UCSD-AML1 (cell line): ENCODE results near the gene ACTRT2.

Source experiments
- DNase-seq: peaks from one replicate; lab custom pipeline; 2025; ENCODE audit not compliant: unreplicated experiment; lab: John Stamatoyannopoulos, UW

The ACTRT2 gene

DNA sequence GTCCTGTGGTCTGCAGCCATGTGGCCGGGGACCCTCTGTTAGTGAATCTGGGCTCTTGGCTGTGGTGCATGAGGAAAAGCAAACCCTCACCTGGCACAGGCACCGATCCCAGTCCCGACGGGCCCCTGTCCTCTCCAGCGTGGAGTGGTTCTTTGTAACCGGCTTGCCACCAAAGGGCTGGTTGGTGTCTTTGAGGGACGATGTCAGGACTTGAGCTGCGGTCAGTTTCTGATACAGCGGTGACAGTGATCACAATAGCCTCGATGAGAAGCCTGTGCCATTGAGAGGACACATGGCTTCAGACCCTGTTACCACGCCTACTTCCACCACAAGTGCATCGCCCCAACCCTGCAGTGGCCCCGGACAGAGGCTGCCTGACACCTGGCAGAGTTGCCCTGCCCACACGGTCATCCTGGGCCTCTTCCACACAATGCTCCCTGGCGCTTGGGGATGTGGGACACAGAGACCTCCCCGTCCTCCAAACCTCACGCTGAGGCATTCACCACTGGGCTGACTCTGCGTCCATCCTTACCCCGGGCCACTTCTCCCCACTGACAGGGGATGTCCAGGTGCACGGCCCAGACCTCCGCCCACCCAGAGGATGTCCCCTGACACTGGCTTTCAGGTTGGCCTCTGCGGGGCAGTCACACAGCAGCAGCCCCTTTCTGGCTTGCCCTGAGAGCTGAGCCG lies 18.8 kb upstream of the ACTRT2 start:
- no peak for DNase-seq

DNA sequence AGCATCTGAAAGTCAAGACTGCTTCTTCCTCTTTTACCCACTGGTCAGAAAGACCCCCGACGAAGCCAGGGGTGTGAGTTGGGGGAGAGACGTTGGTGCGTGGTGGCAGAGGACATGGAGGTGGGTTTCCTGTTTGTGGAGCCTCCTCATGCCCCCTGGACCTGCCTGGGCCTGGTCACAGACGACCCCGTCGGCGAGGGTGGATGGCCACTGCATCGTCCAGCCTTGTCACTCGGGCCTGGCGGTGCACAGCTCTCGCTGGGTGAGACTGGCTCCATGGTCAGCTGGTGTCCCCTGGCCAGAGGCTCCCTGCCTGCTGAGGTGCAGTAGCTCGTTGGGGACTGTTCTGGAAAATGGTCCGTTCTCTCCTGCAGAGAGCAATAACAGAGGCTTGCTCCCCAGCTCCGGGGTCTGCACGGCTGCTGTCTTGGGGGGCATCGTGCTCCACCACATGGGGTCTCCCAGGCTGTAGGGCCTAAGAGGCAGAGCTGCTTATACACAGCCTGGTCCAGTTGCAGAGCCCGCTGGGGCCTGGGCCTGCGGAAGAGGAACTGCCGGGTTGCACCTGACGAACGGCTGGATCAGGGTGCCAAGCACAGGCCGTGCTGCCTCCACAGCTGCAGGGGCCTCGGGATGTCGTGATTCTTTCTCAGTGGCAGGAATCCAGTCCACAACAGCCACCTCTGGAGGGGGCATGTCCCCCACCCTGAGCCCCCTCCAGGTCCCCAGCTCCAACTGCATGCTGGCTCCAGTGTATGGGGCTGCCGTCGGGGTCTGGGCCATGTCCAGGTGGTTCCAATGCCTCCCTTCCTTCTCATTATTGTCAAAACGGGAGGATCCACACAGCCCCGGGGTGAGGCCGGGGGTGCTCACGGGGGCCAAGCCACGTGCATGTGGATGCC lies 18.0 kb upstream of the ACTRT2 start:
- DNase-seq, result no peak

DNA sequence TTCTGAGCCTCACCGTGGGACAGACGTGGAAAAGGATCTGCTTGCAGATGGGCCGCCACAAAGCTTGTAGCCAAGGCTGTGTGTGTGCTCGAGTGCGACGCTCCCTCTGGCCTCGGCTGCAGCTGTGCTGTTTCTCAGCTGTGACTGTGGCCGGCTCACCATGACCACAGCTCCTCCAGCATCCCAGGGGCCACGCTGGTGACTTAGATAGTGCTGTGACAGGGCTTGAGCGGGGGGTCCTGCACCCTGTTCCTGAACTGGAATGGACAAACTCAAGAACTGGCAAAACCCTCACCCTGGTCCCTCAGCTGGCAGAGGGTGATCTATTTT lies 17.4 kb upstream of the ACTRT2 start:
- no peak for DNase-seq

DNA sequence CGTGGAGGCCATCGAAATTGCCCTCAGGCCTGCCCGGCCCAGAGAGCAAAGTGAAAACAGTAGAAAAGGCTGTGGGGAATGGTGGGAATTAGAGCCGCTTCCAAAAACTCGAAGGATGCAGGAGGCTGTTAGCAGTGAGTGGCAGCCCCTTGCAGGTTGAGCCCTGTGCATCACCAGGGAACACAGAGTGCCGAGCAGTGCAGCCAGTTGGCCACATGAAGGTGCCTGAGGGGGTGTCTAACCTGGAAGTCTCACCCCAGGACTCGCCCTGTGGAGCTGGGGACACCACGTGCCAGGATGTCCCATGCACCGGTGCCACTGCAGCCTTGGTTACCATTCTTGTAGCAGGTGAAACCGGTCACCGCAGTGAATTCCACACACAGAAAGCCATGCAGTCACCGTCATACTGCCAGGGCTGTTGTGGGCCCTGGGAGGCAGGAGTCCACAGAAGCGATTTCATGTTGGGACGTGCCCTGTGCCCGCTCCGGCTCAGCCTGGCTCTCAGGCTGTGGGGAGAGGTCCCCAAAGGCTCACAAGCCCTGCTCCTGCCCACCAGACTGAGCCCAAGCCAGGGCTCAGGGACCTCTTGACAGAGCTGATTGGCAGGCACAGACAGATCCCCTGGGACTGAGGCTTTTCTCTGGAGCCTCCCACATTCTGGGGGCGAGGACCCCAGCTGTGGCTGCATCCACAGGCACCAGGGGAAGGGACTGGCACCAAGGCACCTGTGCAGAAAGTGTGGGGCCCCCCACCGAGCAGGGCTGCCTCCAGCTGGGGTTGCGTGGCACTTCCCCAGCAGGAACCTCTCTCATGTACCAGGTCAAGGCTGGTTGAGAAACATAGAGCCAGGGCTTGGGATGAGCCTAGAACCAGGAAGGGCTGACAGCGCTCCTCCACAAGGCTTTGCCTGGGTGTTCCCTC lies 16.7 kb upstream of the ACTRT2 start:
- no peak for DNase-seq

DNA sequence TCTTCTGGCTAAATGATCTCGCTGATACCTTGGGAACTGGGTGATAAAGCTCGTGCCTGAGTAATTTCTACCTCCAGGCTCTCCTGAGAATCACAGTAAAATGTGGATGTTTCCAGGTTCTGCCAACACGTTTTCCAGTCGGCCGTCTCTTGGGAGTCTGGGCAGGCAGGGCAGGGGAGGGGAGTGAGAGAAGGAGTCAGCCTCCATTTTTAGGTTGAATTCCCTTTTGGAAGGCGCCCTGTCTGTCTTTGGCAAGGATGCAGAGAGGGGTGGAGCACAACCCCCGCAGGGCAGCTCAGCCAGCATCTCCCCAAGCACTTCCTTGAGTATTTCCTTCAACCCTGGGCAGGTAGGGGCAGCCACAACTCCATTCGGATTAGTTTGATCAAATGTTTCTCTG lies 15.5 kb upstream of the ACTRT2 start:
- DNase-seq, result no peak

DNA sequence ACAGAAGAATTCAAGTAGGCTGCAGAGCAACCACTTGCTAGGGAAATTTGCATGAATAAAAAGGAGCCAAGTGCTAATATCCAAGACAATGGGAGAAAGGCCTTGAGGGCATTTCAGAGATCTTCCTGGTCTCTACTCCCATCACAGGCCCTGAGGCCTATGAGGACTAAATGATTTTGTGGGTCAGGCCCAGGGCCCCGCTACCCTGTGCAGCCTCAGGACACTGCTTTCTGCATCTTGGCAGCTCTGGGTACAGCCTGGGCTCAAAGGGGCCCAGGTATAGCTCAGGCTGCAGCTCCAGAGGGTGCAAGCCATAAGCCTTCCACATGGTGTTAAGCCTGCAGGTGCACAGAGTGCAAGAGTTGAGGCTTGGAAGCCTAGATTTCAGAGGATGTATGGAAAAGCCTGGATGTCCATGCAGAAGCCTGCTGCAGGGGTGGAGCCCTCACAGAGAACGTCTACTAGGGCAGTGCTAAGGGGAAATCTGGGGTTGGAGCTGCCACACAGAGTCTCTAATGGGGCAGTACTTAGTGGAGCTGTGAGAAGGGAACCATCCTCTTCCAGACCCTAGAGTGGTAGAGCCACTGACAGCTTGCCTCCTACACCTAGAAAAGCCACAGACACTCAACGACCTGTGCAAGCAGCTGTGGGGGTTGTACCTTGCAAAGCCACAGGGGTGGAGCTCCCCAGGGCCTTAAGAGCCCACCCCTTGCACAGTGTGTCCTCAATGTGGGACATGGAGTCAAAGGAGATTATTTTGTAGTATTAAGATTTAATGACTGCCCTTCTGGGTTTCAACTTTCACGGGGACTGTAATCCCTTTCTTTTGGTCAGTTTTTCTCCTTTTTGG lies 13.7 kb upstream of the ACTRT2 start:
- DNase-seq, result no peak

DNA sequence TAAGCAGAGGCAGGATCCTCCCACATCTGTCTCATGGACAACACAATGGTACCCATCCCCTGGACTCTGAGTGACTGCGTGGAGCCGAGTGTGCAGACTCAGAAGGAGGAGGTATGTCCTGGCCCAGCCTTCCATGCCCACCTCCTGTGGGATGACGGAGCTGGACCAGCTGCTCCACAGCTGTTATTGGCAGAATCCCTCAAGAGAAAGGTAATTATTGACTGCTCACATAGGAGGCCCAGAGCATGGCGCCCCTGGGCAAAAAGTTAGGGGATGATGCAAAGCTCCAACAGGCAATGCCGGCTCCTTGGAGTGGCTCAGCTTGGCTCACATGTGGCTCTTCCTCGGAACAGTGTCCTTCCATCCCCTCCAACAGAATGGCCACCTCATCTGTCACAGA lies 12.2 kb upstream of the ACTRT2 start:
- no peak for DNase-seq

DNA sequence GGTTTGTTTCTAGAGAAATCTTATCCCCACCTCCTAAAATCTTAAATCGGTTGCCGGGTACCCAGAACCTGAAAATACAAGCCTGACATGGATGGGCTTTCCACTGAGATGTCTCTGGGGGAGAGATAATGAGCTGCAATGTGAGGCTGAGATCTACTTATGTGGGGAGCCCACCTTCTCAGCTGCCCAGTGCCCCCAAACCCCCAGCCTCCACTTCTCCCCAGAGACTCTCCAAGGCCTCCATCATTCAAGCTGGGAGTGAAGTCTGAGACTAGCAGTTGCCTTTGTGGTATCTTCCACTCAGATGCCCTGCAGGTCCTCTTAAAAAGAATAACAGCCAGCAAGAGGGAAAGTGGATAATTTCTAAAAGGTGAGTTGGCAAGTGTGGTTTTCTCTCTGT lies 11.7 kb upstream of the ACTRT2 start:
- no peak for DNase-seq

DNA sequence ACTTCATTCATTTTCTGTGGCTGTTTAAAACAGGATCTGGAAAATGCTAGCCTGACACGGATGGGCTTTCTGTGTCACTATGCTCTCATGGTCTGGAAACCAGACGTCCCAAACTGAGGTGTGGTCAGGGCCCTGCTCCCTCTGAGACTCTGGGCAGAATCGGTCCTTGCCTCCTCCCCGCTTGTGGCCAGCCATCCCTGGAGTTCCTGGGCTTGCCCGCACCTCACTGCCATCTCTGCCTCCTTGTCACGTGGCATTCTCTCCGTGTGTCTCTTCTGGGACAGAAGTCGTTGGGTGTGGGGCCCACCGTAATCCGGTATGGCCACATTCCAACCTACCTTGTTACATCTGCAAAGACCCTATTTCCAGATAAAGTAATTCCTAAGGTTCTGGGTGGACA lies 10.1 kb upstream of the ACTRT2 start:
- no peak for DNase-seq

DNA sequence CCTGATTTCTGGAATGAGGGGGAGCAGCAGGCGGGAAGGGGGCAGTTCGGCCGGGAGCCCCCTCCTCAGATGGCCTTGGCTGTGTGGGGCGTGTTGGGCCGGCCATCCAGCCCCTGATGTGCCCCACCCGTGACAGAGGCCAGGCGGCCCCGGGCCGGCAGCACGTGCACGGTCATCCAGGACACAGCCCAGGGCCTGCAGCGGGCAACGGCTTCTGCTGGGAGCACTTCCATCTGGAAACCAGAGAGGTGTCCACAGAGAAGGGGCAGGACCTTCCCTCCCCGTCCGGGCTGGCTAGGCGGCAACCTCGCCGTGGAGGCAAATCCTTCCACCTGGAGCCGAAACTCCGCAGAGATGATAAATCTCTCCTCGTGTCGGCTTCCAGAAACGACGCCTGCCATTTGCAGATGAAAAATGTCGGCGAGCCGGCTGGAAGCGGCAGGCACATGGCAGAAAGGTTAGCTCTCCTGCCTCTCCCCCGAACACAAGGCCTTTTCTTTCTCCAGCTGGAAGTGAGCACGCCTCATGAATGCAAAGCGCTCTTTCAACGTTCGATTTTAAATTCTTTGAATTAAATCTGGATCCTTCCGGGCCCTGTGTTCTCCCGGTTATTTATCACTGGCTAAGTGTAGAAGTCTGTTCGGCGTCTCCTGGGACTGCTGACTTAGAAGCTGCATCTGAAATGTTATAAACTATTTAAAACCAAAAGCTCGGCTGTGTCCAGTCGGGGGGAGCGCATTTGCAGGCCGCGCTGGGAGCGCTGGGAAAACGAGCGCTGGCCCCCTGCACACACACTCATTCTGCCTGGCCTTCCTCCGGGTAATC lies 9.4 kb upstream of the ACTRT2 start:
- no peak for DNase-seq

DNA sequence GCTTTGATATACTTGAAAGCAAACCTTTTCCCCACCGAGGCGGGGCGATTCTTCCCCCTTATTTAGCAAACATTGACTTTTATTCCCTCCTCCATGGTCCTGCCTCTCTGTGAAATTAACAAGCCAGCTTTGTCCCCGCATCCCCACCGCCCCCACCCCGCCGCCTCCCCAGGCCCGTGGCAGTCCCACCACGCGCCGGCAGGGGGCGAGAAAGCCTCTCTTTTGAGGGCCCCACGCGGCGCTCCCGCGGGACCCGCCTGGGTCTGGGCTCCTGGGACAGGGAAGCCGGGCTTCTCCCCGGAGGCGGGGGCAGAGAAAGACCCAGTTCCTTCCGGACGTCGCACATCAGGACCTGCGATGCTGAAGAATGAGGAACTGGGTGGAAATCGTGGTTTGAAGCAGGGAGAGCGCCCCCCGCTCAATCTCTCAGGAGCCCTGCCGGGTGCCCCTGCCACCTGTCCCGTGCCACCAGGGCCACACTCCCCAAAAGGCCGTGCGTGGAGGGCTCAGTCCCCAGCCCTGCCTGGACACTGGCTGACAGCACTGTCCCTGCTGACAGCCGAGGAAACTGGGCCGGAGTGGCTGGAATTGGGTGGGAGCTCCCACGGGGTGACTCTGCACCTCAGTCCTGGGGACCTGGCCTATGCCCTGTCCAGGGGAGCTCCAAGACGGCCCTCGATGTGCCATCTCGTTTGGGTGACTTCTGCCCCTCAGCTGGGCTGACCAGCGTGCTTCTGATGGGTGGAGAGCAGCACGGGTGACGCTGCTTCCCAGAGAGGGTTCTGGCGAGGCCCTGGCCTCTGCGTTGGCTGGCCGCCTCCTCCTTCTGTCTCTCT lies 8.6 kb upstream of the ACTRT2 start:
- peak; percentile 55 for DNase-seq

DNA sequence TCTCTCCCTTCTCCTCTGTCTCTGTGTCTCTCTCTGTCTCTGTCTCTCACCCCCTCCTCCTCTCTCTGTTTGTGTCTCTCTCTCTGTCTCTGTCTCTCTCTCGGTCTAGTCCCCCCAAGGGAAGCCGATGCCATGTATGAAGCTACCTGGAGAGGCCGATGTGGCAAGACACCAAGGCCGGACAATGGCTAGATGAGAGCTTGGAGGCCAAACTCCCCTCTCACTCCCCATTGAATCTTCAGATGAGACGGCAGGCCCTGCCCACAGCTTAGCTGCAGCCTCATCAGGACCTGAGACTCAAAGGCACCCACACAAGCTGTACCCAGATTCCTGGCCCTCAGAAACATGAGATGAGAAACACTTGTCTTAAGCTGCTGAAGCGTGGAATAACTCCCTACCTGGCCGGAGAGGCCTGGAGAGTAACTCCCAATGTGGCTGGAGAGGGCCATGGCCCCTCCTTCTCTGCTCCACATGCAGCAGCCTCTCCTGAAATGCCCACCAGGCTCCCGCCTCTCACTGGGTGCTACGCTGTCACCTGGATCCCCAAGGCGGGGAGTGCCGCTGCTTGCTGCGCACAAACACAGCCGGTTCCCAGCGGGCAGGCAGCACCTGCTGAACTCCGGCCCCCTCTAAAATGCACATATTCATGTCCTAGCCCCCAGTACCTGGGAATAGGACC lies 7.8 kb upstream of the ACTRT2 start:
- DNase-seq, result no peak

DNA sequence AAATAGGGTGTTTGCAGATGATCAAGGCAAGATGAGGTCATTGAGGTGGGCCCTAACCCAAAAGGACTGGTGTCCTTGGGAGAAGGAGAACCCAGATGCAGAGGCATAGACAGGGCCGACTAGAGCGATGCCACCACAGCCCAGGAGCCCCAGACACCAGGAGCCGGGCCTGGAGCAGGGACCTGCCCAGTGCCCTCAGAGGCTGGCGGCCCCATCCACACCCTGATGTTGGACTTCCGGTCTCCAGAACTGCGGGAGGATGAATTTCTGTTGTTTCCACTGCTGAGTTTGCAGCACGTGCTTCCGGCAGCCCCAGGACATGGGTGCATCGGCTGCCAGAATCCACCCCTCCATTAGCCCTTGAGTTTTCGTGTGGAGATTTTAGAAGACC lies 7.2 kb upstream of the ACTRT2 start:
- DNase-seq, result no peak

DNA sequence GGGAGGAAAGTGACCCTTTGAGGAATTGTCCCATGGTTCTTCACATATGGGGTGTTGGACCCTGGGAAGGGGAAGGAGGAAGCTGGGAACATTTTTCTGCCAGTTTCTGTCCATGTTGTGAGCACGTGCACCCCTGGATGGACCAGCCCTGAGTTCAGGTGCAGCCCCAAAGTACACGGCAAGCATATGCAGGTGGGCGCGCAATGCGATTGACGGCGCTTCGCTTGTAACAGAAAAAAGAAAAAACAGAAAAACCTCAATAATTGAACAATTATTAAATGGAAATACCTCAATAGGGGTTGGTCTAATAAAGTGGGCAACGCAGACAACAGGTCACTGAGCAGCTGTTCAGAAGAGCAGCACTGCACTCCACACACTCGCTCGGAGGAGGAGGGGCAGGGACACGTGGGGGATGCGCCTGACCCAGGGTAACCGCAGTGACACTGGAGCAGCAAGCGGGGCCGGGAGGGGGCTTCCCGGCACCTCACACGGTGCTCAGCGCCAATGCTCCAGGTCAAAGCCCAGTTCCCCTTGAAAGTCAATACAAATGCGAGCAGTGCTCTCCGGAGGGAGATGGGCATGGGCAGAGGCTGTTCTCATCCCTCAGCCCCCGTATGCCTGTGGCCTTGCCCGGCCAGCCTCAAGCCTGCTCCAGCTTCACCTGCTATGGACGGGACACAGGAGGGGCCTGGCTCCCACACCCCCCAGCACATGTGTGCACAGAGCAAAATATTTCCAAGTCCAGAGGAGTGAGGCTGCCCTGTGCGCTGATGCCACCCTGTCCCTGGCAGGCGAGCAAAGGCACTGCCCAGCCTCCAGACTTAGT lies 6.6 kb upstream of the ACTRT2 start:
- DNase-seq, result no peak

DNA sequence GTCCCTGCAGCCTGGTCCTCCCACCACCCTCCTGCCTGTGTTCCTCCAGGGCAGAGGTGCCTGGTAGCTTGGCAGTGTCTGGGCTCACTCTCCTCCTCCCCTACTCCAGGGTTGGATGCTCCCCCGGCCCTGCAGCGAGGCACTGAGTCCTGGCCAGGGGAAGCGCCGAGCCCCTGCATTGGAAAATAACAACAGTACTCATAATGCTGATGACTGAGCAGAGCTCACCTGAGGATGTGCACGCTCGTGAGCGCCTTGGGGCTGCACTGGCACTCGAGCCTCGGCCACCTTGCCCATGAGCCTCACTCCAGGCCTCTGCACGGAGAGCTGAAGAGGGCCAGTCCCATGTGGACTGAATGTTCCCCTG lies 6.0 kb upstream of the ACTRT2 start:
- DNase-seq, result no peak

DNA sequence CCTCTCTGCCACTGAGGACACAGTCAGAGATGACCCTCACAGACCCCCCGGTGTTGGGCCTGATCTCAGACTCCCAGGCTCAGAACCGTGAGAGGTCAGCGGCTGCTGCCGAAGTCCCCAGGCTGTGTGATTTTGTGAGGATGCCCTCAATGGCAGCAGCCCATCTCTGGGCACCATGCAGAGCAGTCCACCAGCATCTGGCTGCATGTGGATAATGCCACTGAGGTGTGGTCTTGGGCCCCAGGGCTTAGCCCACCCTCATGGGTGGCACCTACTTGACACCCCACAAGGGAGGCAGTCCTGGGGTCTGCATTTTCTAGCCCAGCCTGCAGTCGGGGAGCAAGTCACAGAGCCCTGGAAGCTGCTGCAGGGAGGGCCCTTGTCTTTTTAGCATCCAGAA lies 5.5 kb upstream of the ACTRT2 start:
- no peak for DNase-seq

DNA sequence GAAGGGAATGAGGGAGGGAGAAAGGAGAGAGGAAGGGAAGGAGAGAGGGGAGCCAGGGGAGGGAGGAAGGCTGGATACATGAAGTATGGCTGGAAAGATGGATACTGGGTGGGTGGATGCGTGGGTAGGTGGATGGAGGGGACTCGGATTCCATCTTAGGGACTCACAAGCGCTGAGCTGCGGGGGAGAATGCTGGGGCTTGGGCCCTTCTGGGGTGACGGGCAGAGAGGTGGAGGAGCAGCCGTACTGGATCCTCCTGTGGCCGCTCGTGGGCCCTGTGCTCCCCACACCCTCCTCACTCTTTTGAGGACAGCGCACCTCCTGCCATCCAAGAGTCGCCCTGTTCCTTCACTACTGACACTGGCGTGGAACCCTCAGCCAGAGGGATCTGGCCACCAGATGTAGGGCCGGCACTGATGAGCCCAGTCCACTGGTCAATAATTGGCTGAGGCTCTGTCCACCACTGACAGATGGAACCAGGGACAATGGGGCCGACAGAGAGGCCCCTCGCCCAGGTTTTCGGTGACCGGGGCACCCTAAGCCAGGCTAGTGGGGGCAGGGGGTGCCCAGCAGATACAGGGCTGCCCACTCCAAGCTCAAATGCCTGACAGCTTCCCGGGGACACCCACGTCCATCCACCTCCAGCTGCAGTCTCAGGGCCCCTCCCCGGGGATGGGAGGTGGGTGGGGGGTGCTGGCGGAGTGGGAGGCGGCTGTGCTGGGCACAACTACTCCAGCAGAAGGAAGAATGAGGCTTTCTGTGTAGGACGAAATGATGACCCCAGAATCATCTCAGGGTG lies 4.4 kb upstream of the ACTRT2 start:
- DNase-seq, result no peak
